Motor neuron (in vitro differentiated cells): ENCODE measurements around the gene NDUFB8. TPM values are rescaled to one million over a fixed set of nuclear protein-coding genes. Genes with fewer than 3 reads are reported as not detected.

Experiments used
- ATAC-seq, 8 experiments: fragments of 200-7000 bp; cut with Tn5 transposase; replicated peaks in 6 of 8; 2 replicates each; pipeline ENCODE4 v1.8.0; 2021; ENCODE audit warnings: mild to moderate bottlenecking in 8 of 8, moderate library complexity in 8 of 8
- H3K27ac ChIP-seq, 2 donors: fragments of 250-450 bp; sonication (Bioruptor Pico); 2 replicates each; pipeline ENCODE4 v1.9.0; 2021; ENCODE audit warnings: antibody characterized with exemption in 2 of 2, mild to moderate bottlenecking in 2 of 2, moderate library complexity in 1 of 2
- H3K4me1 ChIP-seq, 2 donors: fragments of 250-450 bp; sonication (Bioruptor Pico); replicated peaks in 1 of 2; 2 replicates each; pipeline ENCODE4 v1.6.1; 2021; ENCODE audit warnings: antibody characterized with exemption in 2 of 2, mild to moderate bottlenecking in 2 of 2, moderate library complexity in 1 of 2
- H3K4me3 ChIP-seq, 5 donors: fragments of 250-450 bp; sonication (Bioruptor Pico); 2 replicates each; pipeline ENCODE4 v1.9.0; 2021; ENCODE audit warnings: antibody characterized with exemption in 5 of 5, mild to moderate bottlenecking in 5 of 5, moderate library complexity in 4 of 5
- WGBS, 10 experiments: fragments of 450-650 bp; shearing (Covaris generic); methylation state at CpG; one replicate each; pipeline ENCODE4 v1.0.0; 2022; 5-methylcytosine and 5-hydroxymethylcytosine counted together
- in situ Hi-C, 9 experiments: fragments of 400-800 bp; cut with MboI; loops; one replicate each; pipeline ENCODE4 v1.15.0; 2021; ENCODE audit warnings: low sequenced_read_pairs in 9 of 9, low pct_unique_long_range_greater_than_20kb in 2 of 9; ENCODE audit not compliant: unreplicated experiment in 9 of 9
- total RNA-seq, 8 experiments: library from RNA; unstranded; fragments of 300-600 nt; gene quantifications; 2 replicates each; pipeline versions ENCODE4 v1.2.3 to v1.2.4, GENCODE V29; 2022

Gene NDUFB8
- total RNA-seq, 8 experiments from 2014 or later, result 247 to 398 (median 294) TPM

GRCh38 chr10:100516847-100517246 lies 12.8 kb downstream of the NDUFB8 start:
- ATAC-seq, result no peak
- WGBS, 10 experiments, result 55 to 100% (median 83%) methylated on average over 1 to 2 of the region's 2 CpGs; no CpG with 5 or more reads in 4 of the 10 experiments
- peaks cover 4 to 7% of the 10 kb centered on the region in 2 donors for H3K4me1 ChIP-seq
- no peak overlapping the region for H3K4me3 ChIP-seq
- in situ Hi-C loops, result loop anchor here in 2 of 9 experiments (10.0 to 25.0 kb wide), 2 partner anchors 82 to 180 kb away; partner anchors contain the start of genes PKD2L1 (in 2 of the 2) and SCD (in 2 of the 2)
- no peak overlapping the region for H3K27ac ChIP-seq

DNA sequence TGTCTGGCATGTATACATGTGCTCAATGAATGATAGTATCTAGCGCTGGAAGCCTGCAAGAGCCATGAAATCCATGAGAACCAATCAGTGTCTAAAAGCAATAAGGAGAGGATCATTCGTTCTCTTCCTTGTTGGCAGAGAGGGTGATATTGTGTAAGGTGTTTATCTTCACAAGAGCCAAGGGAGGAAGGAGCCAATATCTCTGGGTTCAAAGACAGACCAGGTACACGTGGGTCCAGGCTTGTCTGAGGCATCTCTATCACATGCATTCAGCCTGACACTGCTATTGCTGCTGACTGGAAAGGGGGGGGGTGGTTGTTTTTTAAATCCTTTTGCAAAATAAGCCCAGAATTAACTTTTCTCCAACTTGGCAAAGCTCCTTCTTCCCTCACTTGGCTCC lies 14.1 kb downstream of the NDUFB8 start:
- Histone ChIP-seq H3K4me3 (no peak overlapping the region), H3K27ac (no peak overlapping the region), H3K4me1 (peaks cover 4 to 7% of the 10 kb centered on the region in 2 donors)
- WGBS, 10 experiments, result 40 to 100% (median 87%) methylated on average over 1 to 3 of the region's 3 CpGs; no CpG with 5 or more reads in 3 of the 10 experiments
- ATAC-seq, result no peak
- in situ Hi-C loops, result loop anchor here in 2 of 9 experiments (10.0 to 25.0 kb wide), 2 partner anchors 81 to 178 kb away; partner anchors contain the start of genes PKD2L1 (in 2 of the 2) and SCD (in 2 of the 2)

GRCh38 chr10:100510533-100511308 lies 18.9 kb downstream of the NDUFB8 start:
- in situ Hi-C loops, result loop anchor here in 2 of 9 experiments (10.0 to 25.0 kb wide), 2 partner anchors 76 to 173 kb away; partner anchors contain the start of genes PKD2L1 (in 2 of the 2) and SCD (in 2 of the 2)
- no peak overlapping the region for H3K27ac ChIP-seq
- whole genome bisulfite sequencing, 10 experiments, result 20 to 100% (median 85%) methylated on average over 1 to 6 of the region's 7 CpGs; no CpG with 5 or more reads in 1 of the 10 experiments
- H3K4me3 ChIP-seq, result no peak overlapping the region
- H3K4me1 ChIP-seq, result no peaks in the 10 kb centered on the region
- peak in 2 of 8 experiments; percentile 4 to 14 for ATAC-seq

DNA sequence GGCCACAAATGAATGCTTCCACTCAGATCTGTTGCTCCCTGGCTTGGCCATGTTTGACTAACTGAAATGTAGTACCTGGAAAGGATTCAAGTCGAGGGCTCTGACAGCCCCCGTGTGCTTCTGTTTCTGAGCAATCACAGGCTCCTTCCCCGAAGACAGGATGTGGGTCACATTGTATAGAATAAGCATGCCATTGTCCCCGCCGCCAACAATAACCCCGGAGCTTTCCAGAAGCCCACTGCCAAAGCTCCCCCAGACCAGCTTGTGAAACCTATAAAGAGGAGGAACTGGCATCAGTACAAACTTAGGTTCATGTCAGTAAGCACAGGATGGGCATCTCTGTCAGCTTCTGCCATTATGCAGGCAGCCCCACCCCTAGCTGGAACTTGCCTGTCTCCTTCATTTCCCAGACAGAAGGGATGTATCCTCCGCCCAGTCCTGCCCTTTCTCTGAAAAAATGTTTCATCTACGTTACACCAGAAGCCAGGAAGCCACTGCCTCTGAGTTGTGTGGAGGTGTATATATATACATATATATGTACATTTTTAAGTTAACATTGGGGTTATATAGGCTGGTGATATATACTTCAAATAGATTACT lies 20.3 kb downstream of the NDUFB8 start:
- Histone ChIP-seq H3K4me1 (no peaks in the 10 kb centered on the region), H3K4me3 (no peak overlapping the region), H3K27ac (no peak overlapping the region)
- ATAC-seq, result peak in 2 of 8 experiments; percentile 88 to 89
- WGBS, 10 experiments, result 30 to 100% (median 75%) methylated on average over 2 to 5 of the region's 8 CpGs; no CpG with 5 or more reads in 2 of the 10 experiments
- in situ Hi-C loops, result loop anchor here in 2 of 9 experiments (25.0 kb wide), 1 partner anchor 172 kb away; the partner anchor contains the start of genes PKD2L1 (in 2 of the 2) and SCD (in 2 of the 2)

- ATAC-seq, result peak in 7 of 8 experiments; percentile 35 to 97 (median 47)
- Histone ChIP-seq H3K4me1 (no peaks in the 10 kb centered on the region), H3K27ac (no peak overlapping the region), H3K4me3 (no peak overlapping the region)
- 0 to 75% (median 45%) methylated on average over 1 to 2 of the region's 3 CpGs; no CpG with 5 or more reads in 4 of the 10 experiments for WGBS, 10 experiments
- in situ Hi-C loops, result loop anchor here in 2 of 9 experiments (25.0 kb wide), 1 partner anchor 171 kb away; the partner anchor contains the start of genes PKD2L1 (in 2 of the 2) and SCD (in 2 of the 2)
Observed at GRCh38 chr10:100508691-100509150, 20.9 kb downstream of the NDUFB8 start.

GRCh38 chr10:100508266-100508665 lies 21.4 kb downstream of the NDUFB8 start:
- H3K27ac ChIP-seq, result no peak overlapping the region
- in situ Hi-C loops, result loop anchor here in 2 of 9 experiments (25.0 kb wide), 1 partner anchor 171 kb away; the partner anchor contains the start of genes PKD2L1 (in 2 of the 2) and SCD (in 2 of the 2)
- no peak for ATAC-seq
- no peaks in the 10 kb centered on the region for H3K4me1 ChIP-seq
- H3K4me3 ChIP-seq, result no peak overlapping the region
- 0 to 71% (median 39%) methylated on average over 1 of the region's 1 CpG; no CpG with 5 or more reads in 2 of the 10 experiments for WGBS, 10 experiments

DNA sequence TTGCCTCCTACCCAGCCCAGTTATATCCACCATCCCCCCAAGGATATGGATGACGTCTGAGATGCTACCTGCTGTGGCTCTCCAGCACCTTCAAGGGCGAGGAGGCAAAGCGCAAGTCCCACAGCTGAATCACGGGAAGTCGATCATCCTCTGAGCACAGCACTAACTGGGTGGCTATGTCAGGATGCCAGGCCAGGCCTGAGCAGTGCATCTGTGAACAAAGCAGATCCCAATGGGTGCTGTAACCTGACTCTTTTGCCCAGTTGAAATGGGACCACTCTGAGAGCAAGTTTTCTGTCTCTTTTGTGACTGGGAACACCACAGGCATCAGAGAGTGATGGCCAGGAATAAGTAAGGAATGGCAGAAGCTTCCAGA lies 22.3 kb downstream of the NDUFB8 start:
- ATAC-seq, result no peak
- in situ Hi-C loops, result loop anchor here in 2 of 9 experiments (25.0 kb wide), 1 partner anchor 170 kb away; the partner anchor contains the start of genes PKD2L1 (in 2 of the 2) and SCD (in 2 of the 2)
- H3K27ac ChIP-seq, result no peak overlapping the region
- no peaks in the 10 kb centered on the region for H3K4me1 ChIP-seq
- WGBS, 10 experiments, result 83 to 90% (median 86%) methylated on average over 2 to 5 of the region's 5 CpGs; no CpG with 5 or more reads in 6 of the 10 experiments
- H3K4me3 ChIP-seq, result no peak overlapping the region

DNA sequence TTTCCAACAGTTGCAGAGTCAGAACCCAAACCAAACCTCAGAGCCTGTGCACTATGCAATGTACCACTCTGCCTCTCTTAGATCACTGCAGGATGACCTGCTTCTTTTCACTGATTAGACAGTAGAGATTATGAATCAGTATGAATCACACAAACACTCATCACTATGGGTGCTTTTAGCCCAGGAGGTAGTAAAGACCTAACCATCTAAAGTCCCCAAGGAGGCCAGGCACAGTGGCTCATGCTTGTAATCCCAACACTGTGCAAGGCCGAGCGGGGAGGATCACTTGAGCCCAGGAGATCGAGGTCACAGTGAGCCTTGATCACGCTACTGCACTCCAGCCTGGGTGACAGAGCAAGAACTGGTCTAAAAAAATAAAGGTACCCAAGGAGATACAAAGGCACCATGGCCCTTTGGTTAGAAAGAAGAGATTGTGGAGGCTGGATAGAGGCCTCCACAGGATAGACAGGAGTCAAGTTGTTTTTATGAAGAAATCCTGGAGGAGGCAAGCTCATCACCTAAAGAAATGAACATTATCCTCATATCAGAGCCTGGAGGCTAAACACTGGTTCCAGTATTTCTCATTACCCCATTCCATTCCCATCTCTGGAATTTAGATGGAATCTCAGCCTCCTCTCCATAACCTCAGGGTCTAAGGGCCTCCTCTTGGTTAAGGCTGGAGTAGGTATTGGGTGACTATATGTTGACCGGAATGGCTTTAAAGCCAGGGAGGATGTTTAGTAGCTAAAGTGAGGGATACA lies 22.9 kb downstream of the NDUFB8 start:
- Histone ChIP-seq H3K4me1 (no peaks in the 10 kb centered on the region), H3K27ac (no peak overlapping the region), H3K4me3 (no peak overlapping the region)
- in situ Hi-C loops, result loop anchor here in 2 of 9 experiments (25.0 kb wide), 1 partner anchor 169 kb away; the partner anchor contains the start of genes PKD2L1 (in 2 of the 2) and SCD (in 2 of the 2)
- 42 to 100% (median 93%) methylated on average over 1 to 4 of the region's 5 CpGs; no CpG with 5 or more reads in 3 of the 10 experiments for WGBS, 10 experiments
- peak in 1 of 8 experiments; percentile 83 for ATAC-seq

- in situ Hi-C loops, result loop anchor here in 2 of 9 experiments (25.0 kb wide), 1 partner anchor 168 kb away; the partner anchor contains the start of genes PKD2L1 (in 2 of the 2) and SCD (in 2 of the 2)
- Histone ChIP-seq H3K27ac (no peak overlapping the region), H3K4me3 (no peak overlapping the region), H3K4me1 (no peaks in the 10 kb centered on the region)
- no peak for ATAC-seq
- WGBS, 10 experiments, result 83 to 100% (median 100%) methylated on average over 1 of the region's 2 CpGs; no CpG with 5 or more reads in 5 of the 10 experiments
Observed at GRCh38 chr10:100505164-100505563, 24.5 kb downstream of the NDUFB8 start.

DNA sequence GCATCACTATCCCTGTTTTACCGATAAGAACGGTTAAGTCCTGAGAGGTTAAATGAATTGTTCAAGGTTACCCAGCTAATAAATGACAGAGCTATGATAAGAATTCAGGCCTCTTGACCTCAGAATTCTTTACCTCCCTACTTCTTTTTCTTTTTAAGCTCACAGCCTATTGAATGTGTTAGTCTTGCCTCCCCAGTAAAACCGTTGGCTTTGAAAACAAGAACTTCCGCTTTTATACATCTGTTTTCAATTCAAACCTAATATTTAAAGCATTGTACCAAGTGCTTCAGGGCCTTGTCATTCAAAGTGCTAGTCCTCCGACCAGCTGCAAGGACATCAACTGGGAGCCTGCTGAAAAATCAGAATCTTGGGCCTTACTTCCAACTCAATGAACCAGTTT lies 25.6 kb downstream of the NDUFB8 start:
- H3K27ac ChIP-seq, result no peak overlapping the region
- H3K4me3 ChIP-seq, result no peak overlapping the region
- 7 to 92% (median 54%) methylated on average over 2 to 5 of the region's 5 CpGs for WGBS, 10 experiments
- ATAC-seq, result peak in 2 of 8 experiments; percentile 12 to 24
- H3K4me1 ChIP-seq, result no peaks in the 10 kb centered on the region
- in situ Hi-C loops, result loop anchor here in 2 of 9 experiments (25.0 kb wide), 1 partner anchor 167 kb away; the partner anchor contains the start of genes PKD2L1 (in 2 of the 2) and SCD (in 2 of the 2)

DNA sequence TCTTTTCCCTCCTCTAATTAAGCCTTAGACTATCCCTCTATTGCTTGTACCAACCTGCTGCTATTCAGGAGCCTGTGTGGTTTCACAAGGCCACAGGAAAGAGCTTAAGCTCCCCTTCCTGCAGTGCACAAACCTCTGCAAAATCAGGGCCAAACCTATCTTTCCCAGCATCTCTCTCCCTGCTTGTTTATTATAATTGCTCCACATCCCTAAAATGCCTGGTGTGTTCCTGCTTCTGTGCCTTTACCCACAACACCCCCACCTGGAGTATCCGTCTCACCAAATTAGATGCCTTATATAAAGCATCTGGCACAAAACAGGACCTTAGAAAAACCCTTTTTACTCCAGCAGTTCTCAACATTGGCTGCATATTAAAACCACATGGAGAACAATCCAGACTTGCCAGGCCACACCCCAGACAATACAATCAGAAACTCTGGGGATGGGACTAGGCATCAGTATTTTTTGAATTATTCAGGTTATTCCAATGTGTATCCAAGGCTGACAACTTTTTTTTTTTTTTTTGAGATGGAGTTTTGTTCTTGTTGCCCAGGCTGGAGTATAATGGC lies 26.7 kb downstream of the NDUFB8 start:
- in situ Hi-C loops, result loop anchor here in 2 of 9 experiments (25.0 kb wide), 1 partner anchor 166 kb away; the partner anchor contains the start of genes PKD2L1 (in 2 of the 2) and SCD (in 2 of the 2)
- 33 to 100% (median 91%) methylated on average over 1 of the region's 1 CpG; no CpG with 5 or more reads in 3 of the 10 experiments for WGBS, 10 experiments
- peak in 3 of 8 experiments; percentile 89 to 98 (median 95) for ATAC-seq
- H3K4me1 ChIP-seq, result no peaks in the 10 kb centered on the region
- H3K4me3 ChIP-seq, result no peak overlapping the region
- no peak overlapping the region for H3K27ac ChIP-seq
